ENCODE data around the gene SLC37A4. TPM values are rescaled to one million over a fixed set of nuclear protein-coding genes. Genes with fewer than 3 reads are reported as not detected.
A peak's percentile ranks its signal among the peaks of the same experiment; 100 is the strongest.

The SLC37A4 gene
- polyA plus RNA-seq, 1 of the 3 experiments (the other 2 are of a cell fraction) = 21.8 TPM

- Histone ChIP-seq H3K79me2 (ENCODE audit: insufficient read depth) (no peaks in the 10 kb centered on the region), H3K4me3 (ENCODE audit: low read depth in 2 of 2, low read length in 1 of 2) (peak overlapping the region; percentile 76 to 81), H3K4me2 (peak overlapping the region; percentile 94), H3F3A (replicated peaks; ENCODE audit: insufficient read depth) (no peaks in the 10 kb centered on the region), H3K36me3 (replicated peaks in 1 of 2; ENCODE audit: control insufficient read depth in 1 of 2, insufficient read depth in 2 of 2, low read length in 1 of 2) (peaks cover 0 to 18% of the 10 kb centered on the region in 2 experiments), H3K27ac (ENCODE audit: low read depth in 2 of 2, low read length in 1 of 2) (no peak overlapping the region), H2AFZ (ENCODE audit: low read depth) (peak overlapping the region; percentile 88; the same call in 1 of the 2 replicates), H3K9ac (peak overlapping the region; percentile 58; the same call in 1 of the 2 replicates), H3K27me3 (ENCODE audit: insufficient read depth) (no peaks in the 10 kb centered on the region), H3K4me1 (ENCODE audit: control insufficient read depth in 1 of 2, insufficient read depth in 2 of 2, low read depth in 1 of 2, low read length in 1 of 2) (peaks cover 5 to 12% of the 10 kb centered on the region in 2 experiments; a peak in 2 of 4 replicates), H3K9me2 (no peaks in the 10 kb centered on the region), H4K20me1 (ENCODE audit: insufficient read depth) (no peaks in the 10 kb centered on the region), H3K9me3 (no peaks in the 10 kb centered on the region)
- CTCF ChIA-PET = interaction anchor here (1.1 to 3.0 kb wide), 4 partner anchors 10 to 23 kb away, joined by 4 to 16 read pairs (median 9); partner anchors contain the start of genes RPS25 and TRAPPC4
- POLR2A ChIA-PET = interaction anchor here (2.0 kb wide), 1 partner anchor 11 kb away, joined by 6 read pairs; the partner anchor contains the start of genes RPS25 and TRAPPC4
- WGBS (ENCODE audit: low lambda C conversion rate) = 75% methylated on average over 9 of the region's 10 CpGs
- DNase-seq = peak; percentile 37
- TF ChIP-seq EP300 (IDR thresholded peaks at IDR 0.05; ENCODE audit: borderline replicate concordance in 1 of 2, low read depth in 1 of 2, low read length in 1 of 2) (no peak), FOSL2 (IDR thresholded peaks at IDR 0.05; ENCODE audit: borderline replicate concordance, low read depth) (no peak), RAD21 (IDR thresholded peaks at IDR 0.05; ENCODE audit: low read length) (no peak), IRF3 (IDR thresholded peaks at IDR 0.05; ENCODE audit: low read depth, low read length) (no peak), TCF12 (IDR thresholded peaks at IDR 0.05) (no peak), SMC3 (IDR thresholded peaks at IDR 0.05; ENCODE audit: low read depth, low read length) (no peak), RFX5 (IDR thresholded peaks at IDR 0.05; ENCODE audit: low read length) (no peak), REST (IDR thresholded peaks at IDR 0.05; ENCODE audit: low read depth, low read length) (no peak), RXRA (IDR thresholded peaks at IDR 0.05; ENCODE audit: borderline replicate concordance, low read depth) (no peak), CHD2 (IDR thresholded peaks at IDR 0.05; ENCODE audit: low read length, partially characterized antibody) (no peak), ZBTB33 (IDR thresholded peaks at IDR 0.05; ENCODE audit: borderline replicate concordance, low read depth) (no peak)
These were observed 1.2 kb downstream of the SLC37A4 start for GRCh38 chr11:119029340-119030028.
